Cardiac muscle cell (in vitro differentiated cells and primary cell): ENCODE data around the gene GBP2. TPM values are rescaled to one million over a fixed set of nuclear protein-coding genes. Genes with fewer than 3 reads are reported as not detected.

Experiments used
- DNase-seq, 2 donors: peaks; one replicate each; pipeline versions ENCODE4 v3.0.0 to v3.0.0-alpha.2; 2010 to 2017; ENCODE audit warnings: low read depth in 1 of 2, low spot score in 1 of 2
- H3K27ac ChIP-seq: fragments of 200-600 bp; sonication (generic); 2 replicates; pipeline ENCODE4 v1.5.1; 2016
- H3K27me3 ChIP-seq: fragments of 200-600 bp; sonication (generic); 2 replicates; pipeline ENCODE4 v1.6.0; 2016; ENCODE audit warnings: control low read depth
- H3K36me3 ChIP-seq: fragments of 200-600 bp; sonication (generic); 2 replicates; pipeline ENCODE4 v1.5.1; 2016; ENCODE audit warnings: control low read depth
- H3K4me1 ChIP-seq: fragments of 200-600 bp; sonication (generic); 2 replicates; pipeline ENCODE4 v1.8.1; 2017; ENCODE audit warnings: low read depth, mild to moderate bottlenecking, mixed run types
- H3K4me3 ChIP-seq: fragments of 200-600 bp; sonication (generic); 2 replicates; pipeline ENCODE4 v1.5.1; 2016; ENCODE audit warnings: mild to moderate bottlenecking
- H3K9me3 ChIP-seq: fragments of 200-600 bp; sonication (generic); 2 replicates; pipeline ENCODE4 v1.5.1; 2017; ENCODE audit warnings: low read depth, mild to moderate bottlenecking, control low read depth
- polyA plus RNA-seq: library from polyadenylated mRNA; unstranded; fragments of >200 nt; fragmentation: Nextera tagmentation; extraction: Ambion mirVana; gene quantifications from 2 replicates; pipeline ENCODE4 v1.2.1, GENCODE V29; 2016
- total RNA-seq: library from RNA; depleted of rRNA; stranded (reverse); fragments of >200 nt; gene quantifications from 2 replicates; pipeline ENCODE4 v1.2.3, GENCODE V29; 2016
- TF ChIP-seq, protein P1 (sequence below): IDR thresholded peaks from 2 replicates; pipeline ENCODE4 v1.5.1; 2012; ENCODE audit warnings: low read depth, mild to moderate bottlenecking, low read length

The GBP2 gene
- total and polyA plus RNA-seq, 2 experiments from 2014 or later = 0.83 to 1.1 TPM

- Histone ChIP-seq H3K4me1 (no peaks in the 10 kb centered on the region), H3K4me3 (no peak overlapping the region), H3K36me3 (no peaks in the 10 kb centered on the region), H3K27ac (no peak overlapping the region), H3K27me3 (no peaks in the 10 kb centered on the region), H3K9me3 (no peaks in the 10 kb centered on the region)
- TF ChIP-seq, protein P1, sequence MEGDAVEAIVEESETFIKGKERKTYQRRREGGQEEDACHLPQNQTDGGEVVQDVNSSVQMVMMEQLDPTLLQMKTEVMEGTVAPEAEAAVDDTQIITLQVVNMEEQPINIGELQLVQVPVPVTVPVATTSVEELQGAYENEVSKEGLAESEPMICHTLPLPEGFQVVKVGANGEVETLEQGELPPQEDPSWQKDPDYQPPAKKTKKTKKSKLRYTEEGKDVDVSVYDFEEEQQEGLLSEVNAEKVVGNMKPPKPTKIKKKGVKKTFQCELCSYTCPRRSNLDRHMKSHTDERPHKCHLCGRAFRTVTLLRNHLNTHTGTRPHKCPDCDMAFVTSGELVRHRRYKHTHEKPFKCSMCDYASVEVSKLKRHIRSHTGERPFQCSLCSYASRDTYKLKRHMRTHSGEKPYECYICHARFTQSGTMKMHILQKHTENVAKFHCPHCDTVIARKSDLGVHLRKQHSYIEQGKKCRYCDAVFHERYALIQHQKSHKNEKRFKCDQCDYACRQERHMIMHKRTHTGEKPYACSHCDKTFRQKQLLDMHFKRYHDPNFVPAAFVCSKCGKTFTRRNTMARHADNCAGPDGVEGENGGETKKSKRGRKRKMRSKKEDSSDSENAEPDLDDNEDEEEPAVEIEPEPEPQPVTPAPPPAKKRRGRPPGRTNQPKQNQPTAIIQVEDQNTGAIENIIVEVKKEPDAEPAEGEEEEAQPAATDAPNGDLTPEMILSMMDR = no peak
- no peak for DNase-seq
Measured at GRCh38 chr1:89170170-89171066, 44.5 kb upstream of the GBP2 start.

GRCh38 chr1:89169166-89169565, 43.3 kb upstream of the GBP2 start:
- TF ChIP-seq, protein P1 = no peak
- Histone ChIP-seq H3K4me3 (no peak overlapping the region), H3K4me1 (no peaks in the 10 kb centered on the region), H3K27me3 (no peaks in the 10 kb centered on the region), H3K27ac (no peak overlapping the region), H3K9me3 (no peaks in the 10 kb centered on the region), H3K36me3 (no peaks in the 10 kb centered on the region)
- no peak for DNase-seq

GRCh38 chr1:89167590-89168230, 41.8 kb upstream of the GBP2 start:
- no peaks in the 10 kb centered on the region for H3K27me3 ChIP-seq
- H3K27ac ChIP-seq = no peak overlapping the region
- no peaks in the 10 kb centered on the region for H3K9me3 ChIP-seq
- H3K4me3 ChIP-seq = no peak overlapping the region
- peak in 1 of 2 donors; percentile 2 for DNase-seq
- TF ChIP-seq, protein P1 = no peak
- no peaks in the 10 kb centered on the region for H3K4me1 ChIP-seq
- H3K36me3 ChIP-seq = no peaks in the 10 kb centered on the region

- no peak overlapping the region for H3K27ac ChIP-seq
- DNase-seq = no peak
- no peaks in the 10 kb centered on the region for H3K27me3 ChIP-seq
- TF ChIP-seq, protein P1 = no peak
- no peaks in the 10 kb centered on the region for H3K9me3 ChIP-seq
- no peaks in the 10 kb centered on the region for H3K36me3 ChIP-seq
- no peaks in the 10 kb centered on the region for H3K4me1 ChIP-seq
- H3K4me3 ChIP-seq = no peak overlapping the region
Measured at GRCh38 chr1:89166705-89167104, 40.8 kb upstream of the GBP2 start.

- H3K27ac ChIP-seq = no peak overlapping the region
- TF ChIP-seq, protein P1 = no peak
Measured at GRCh38 chr1:89165811-89166210, 39.9 kb upstream of the GBP2 start.

More at GRCh38 chr1:89165811-89166210, 39.9 kb upstream of the GBP2 start:
- Histone ChIP-seq H3K27me3 (no peaks in the 10 kb centered on the region), H3K9me3 (no peaks in the 10 kb centered on the region), H3K4me3 (no peak overlapping the region), H3K36me3 (no peaks in the 10 kb centered on the region), H3K4me1 (no peaks in the 10 kb centered on the region)
- DNase-seq = no peak
